Progenitor cell of endocrine pancreas (in vitro differentiated cells): ENCODE results near the gene CYS1. TPM values are rescaled to one million over a fixed set of nuclear protein-coding genes. Genes with fewer than 3 reads are reported as not detected.

Experiments
- DNase-seq: peaks from one replicate; pipeline ENCODE4 v3.0.0; 2021; ENCODE audit warnings: low spot score; ENCODE audit not compliant: unreplicated experiment
- H3K27ac Mint-ChIP-seq: 2 replicates; pipeline ENCODE4 v1.8.0; 2021; ENCODE audit warnings: mild to moderate bottlenecking, moderate library complexity, mixed read lengths
- H3K27me3 Mint-ChIP-seq: 2 replicates; pipeline ENCODE4 v1.8.0; 2021; ENCODE audit warnings: mixed read lengths
- H3K36me3 Mint-ChIP-seq: 2 replicates; pipeline ENCODE4 v1.8.0; 2022; ENCODE audit warnings: mixed read lengths; ENCODE audit not compliant: insufficient read depth
- H3K4me1 Mint-ChIP-seq: 2 replicates; pipeline ENCODE4 v1.8.0; 2021; ENCODE audit warnings: low read depth, mixed read lengths
- H3K4me3 Mint-ChIP-seq: 2 replicates; pipeline ENCODE4 v1.8.0; 2021; ENCODE audit warnings: low read depth, mild to moderate bottlenecking, moderate library complexity, mixed read lengths
- H3K9me3 Mint-ChIP-seq: 2 replicates; pipeline ENCODE4 v1.8.0; 2021; ENCODE audit warnings: low read depth, mixed read lengths
- CTCF ChIP-seq: fragments of 200-600 bp; sonication (generic); IDR thresholded peaks from one replicate; pipeline ENCODE4 v1.5.0; 2021; ENCODE audit warnings: antibody characterized with exemption, mild to moderate bottlenecking; ENCODE audit not compliant: unreplicated experiment
- total RNA-seq: library from RNA; stranded (reverse); gene quantifications from 2 replicates; pipeline ENCODE4 v1.2.1, GENCODE V29; 2021

CYS1 gene
- total RNA-seq, 1 donor from 2014 or later = 2.3 TPM

GRCh38 chr2:10059016-10059351 is 21.2 kb downstream of the CYS1 start:
- H3K9me3 Mint-ChIP-seq = no peaks in the 10 kb centered on the region
- H3K27ac Mint-ChIP-seq = no peak overlapping the region
- peaks cover 20% of the 10 kb centered on the region for H3K27me3 Mint-ChIP-seq
- no peak for DNase-seq
- H3K4me3 Mint-ChIP-seq = no peak overlapping the region
- TF ChIP-seq CTCF = no peak
- H3K36me3 Mint-ChIP-seq = no peaks in the 10 kb centered on the region
- H3K4me1 Mint-ChIP-seq = peaks cover 5% of the 10 kb centered on the region

- peaks cover 5% of the 10 kb centered on the region for H3K4me1 Mint-ChIP-seq
- H3K27ac Mint-ChIP-seq = no peak overlapping the region
- H3K36me3 Mint-ChIP-seq = no peaks in the 10 kb centered on the region
- peaks cover 21% of the 10 kb centered on the region for H3K27me3 Mint-ChIP-seq
- H3K4me3 Mint-ChIP-seq = no peak overlapping the region
- H3K9me3 Mint-ChIP-seq = no peaks in the 10 kb centered on the region
- no peak for DNase-seq
- no peak for TF ChIP-seq CTCF
Observed at GRCh38 chr2:10058251-10059015, 21.8 kb downstream of the CYS1 start.

- DNase-seq = peak; percentile 51
- Mint-ChIP-seq H3K9me3 (no peaks in the 10 kb centered on the region), H3K27me3 (peaks cover 21% of the 10 kb centered on the region), H3K4me1 (peaks cover 5% of the 10 kb centered on the region), H3K27ac (peak overlapping the region; percentile 81), H3K36me3 (no peaks in the 10 kb centered on the region), H3K4me3 (peak overlapping the region; percentile 60)
- TF ChIP-seq CTCF = no peak
Observed at GRCh38 chr2:10057231-10058107, 22.7 kb downstream of the CYS1 start.

GRCh38 chr2:10056439-10056838 is 23.8 kb downstream of the CYS1 start:
- no peaks in the 10 kb centered on the region for H3K36me3 Mint-ChIP-seq
- no peak overlapping the region for H3K27ac Mint-ChIP-seq
- peaks cover 5% of the 10 kb centered on the region for H3K4me1 Mint-ChIP-seq
- H3K4me3 Mint-ChIP-seq = no peak overlapping the region
- peaks cover 21% of the 10 kb centered on the region for H3K27me3 Mint-ChIP-seq
- no peaks in the 10 kb centered on the region for H3K9me3 Mint-ChIP-seq
- TF ChIP-seq CTCF = no peak
- DNase-seq = no peak

- no peaks in the 10 kb centered on the region for H3K36me3 Mint-ChIP-seq
Observed at GRCh38 chr2:10054976-10055375, 25.2 kb downstream of the CYS1 start.

More at GRCh38 chr2:10054976-10055375, 25.2 kb downstream of the CYS1 start:
- Mint-ChIP-seq H3K4me3 (no peak overlapping the region), H3K27me3 (peaks cover 21% of the 10 kb centered on the region), H3K4me1 (peaks cover 5% of the 10 kb centered on the region), H3K9me3 (no peaks in the 10 kb centered on the region), H3K27ac (no peak overlapping the region)
- no peak for TF ChIP-seq CTCF
- DNase-seq = no peak
